ENCODE measurements around the gene CCSAP. TPM values are rescaled to one million over a fixed set of nuclear protein-coding genes. Genes with fewer than 3 reads are reported as not detected.
"Not testable (repeated sequence)": the region's sequence is repeated elsewhere in the genome, so short reads cannot be mapped to it uniquely, and the experiment has no call there.

The CCSAP gene, protein sequence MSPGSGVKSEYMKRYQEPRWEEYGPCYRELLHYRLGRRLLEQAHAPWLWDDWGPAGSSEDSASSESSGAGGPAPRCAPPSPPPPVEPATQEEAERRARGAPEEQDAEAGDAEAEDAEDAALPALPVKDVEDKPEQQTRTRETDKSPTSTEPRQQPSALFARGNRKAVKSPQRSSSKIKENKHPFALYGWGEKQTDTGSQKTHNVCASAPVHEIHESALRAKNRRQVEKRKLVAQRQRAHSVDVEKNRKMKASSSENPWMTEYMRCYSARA
- 10 to 100 TPM; 10.5 to 10.8 TPM for total RNA-seq

DNA sequence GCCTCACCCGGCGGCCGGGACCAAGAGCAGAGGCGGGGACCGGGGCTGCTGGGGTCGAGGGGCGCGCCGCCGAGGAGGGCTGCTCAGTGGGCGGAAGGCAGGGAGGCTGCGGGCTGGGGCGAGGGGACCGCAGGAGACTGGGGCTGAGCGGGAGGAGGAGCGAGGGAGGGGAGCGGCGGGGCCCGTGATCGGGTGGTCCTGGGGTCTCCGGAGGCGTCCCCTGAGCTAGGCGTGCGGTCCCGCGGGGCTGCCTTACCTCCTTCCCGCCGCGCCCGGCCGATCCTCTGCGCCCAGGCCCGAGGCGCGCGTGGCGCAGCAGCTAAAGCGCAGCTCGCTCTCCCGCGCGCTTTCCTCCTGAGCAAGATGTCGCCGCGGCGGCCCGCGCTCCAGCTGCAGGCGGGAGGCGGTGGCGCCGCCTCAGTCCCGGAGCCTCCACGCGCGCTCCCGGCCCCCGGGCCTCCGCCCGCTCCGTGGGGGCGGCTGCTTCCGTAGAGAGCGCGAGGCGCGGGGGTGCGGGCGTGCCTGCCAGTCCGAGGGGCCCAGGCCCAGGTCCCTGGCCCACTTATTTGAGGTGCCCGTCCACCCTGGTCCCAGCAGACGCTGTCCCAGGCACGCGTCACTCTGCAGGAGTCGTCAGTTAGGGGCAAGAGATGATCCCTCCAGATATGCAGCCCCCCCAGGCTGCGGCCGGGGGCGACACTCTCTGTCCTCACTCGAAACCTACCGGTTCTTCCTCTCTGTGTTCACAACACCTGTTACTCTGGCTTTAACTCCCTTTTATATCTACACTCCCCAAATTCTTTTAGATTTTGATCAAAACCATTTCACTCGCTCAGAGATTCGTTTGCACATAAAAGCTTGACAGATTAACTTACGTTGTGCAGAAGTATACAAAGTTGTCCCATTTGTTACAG is at the start of gene CCSAP:
TSS of gene CCSAP (minus strand) at position 392 of the 914 bp plus-strand sequence. CDS start 582 bp downstream, outside the sequence.
- peak within 1 kb of the TSS; percentile 89 for H3K27ac Mint-ChIP-seq
- DNase-seq = peak; percentile 81
- no peaks in the 10 kb centered on the region for H3K9me3 Mint-ChIP-seq
- ATAC-seq (ENCODE audit: low read depth) = peak; percentile 74
- peak within 1 kb of the TSS; percentile 93 for H3K4me3 Mint-ChIP-seq
- H3K27me3 Mint-ChIP-seq = peaks cover 10% of the 10 kb centered on the region
- POLR2A ChIA-PET = interaction anchor here (0.6 to 1.6 kb wide), 3 partner anchors 68 to 214 kb away, joined by 3 to 8 read pairs (median 4); no protein-coding TSS in a partner anchor
- H3K4me1 Mint-ChIP-seq = peaks cover 29% of the 10 kb centered on the region
- H3K36me3 Mint-ChIP-seq = peaks cover 17% of the 10 kb centered on the region

DNA sequence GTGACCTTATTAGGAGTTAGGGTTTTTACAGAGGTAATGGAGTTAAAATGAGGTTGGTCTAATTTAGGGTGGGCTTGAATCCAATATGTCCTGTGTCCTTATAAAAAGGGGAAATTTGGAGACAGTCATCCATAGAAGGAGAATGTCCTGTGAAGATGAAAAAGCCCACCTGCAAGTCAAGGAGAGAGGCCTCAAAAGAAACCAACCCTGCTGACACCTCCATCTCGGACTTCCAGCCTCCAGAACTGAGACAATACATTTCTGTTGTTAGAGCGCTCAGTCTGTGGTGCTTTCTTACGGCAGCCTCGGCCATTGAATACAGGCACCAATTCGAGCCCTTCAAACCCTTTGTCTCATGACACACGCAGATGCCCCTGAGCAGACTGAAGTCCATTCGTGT is 47.3 kb upstream of the CCSAP start:
- Mint-ChIP-seq H3K27ac (no peak overlapping the region), H3K36me3 (no peaks in the 10 kb centered on the region), H3K27me3 (peaks cover 34% of the 10 kb centered on the region), H3K4me3 (no peak overlapping the region), H3K4me1 (no peaks in the 10 kb centered on the region), H3K9me3 (no peaks in the 10 kb centered on the region)
- POLR2A ChIA-PET = no interaction called here
- ATAC-seq (ENCODE audit: low read depth) (no peak), DNase-seq (no peak)

DNA sequence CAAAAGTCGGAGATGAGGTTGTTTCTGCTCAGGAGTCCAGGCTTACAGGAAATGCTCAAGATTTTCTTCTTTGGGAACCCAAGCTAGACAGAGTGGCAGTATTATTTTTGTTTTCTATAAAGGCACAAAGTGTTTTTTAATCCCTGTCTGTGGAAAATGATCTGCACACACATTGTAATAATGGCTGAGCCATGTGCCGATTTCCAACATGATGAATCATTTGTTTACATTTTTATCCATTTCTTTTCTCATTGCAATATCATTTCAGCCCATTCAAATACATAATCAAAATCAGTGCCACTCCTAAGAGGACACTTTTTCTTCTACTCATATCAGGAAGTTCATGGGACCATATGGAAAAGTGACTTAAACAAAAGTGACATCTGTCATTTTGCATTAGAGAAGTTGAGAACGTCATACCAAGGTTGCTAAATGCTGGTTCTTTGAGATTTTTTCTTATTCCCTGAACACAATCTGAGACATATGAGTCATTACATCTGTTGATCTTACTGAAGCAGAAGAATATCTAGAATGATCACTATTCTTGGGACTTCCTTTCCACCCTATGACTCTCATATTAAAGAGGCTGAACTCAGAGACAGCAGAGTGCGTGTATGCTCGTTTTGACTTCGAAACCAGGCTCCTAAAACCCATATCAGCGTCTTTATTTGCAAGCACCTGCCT is 46.2 kb upstream of the CCSAP start:
- H3K4me3 Mint-ChIP-seq = no peak overlapping the region
- no peak for ATAC-seq (ENCODE audit: low read depth)
- DNase-seq = no peak
- no peak overlapping the region for H3K27ac Mint-ChIP-seq
- H3K27me3 Mint-ChIP-seq = peaks cover 33% of the 10 kb centered on the region
- no peaks in the 10 kb centered on the region for H3K9me3 Mint-ChIP-seq
- H3K4me1 Mint-ChIP-seq = no peaks in the 10 kb centered on the region
- POLR2A ChIA-PET = no interaction called here
- no peaks in the 10 kb centered on the region for H3K36me3 Mint-ChIP-seq

DNA sequence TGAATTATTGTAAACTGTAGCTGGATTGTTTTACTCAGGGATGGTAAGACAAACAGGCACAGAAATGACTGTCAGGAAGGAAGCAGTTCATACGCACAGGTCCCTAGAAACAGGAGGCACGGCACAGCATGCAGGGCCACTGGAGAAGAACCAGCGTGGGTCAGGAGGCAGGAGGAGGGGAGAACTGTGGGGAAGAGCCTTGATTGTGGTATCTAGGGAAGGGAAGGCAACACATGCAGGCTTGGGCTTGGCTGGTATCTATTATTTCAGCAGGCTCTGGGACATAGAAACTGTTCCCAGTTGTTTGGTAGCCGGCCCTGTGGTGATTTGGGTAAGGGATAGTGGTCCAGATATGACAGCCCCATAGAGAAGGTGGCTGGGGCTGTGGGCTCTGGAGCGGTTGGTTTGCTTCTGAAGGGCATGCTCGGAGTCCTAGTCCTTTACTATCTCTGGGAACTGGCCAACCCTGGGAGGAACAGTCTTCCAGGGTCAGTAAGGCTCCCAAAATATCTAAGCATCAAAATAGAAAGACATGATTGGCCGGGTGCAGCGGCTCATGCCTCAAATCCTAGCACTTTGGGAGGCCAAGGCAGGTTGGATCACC is 43.1 kb upstream of the CCSAP start:
- Mint-ChIP-seq H3K4me1 (no peaks in the 10 kb centered on the region), H3K36me3 (no peaks in the 10 kb centered on the region), H3K27ac (no peak overlapping the region), H3K4me3 (no peak overlapping the region), H3K9me3 (no peaks in the 10 kb centered on the region), H3K27me3 (peaks cover 26% of the 10 kb centered on the region)
- POLR2A ChIA-PET = no interaction called here
- ATAC-seq (ENCODE audit: low read depth) (no peak), DNase-seq (no peak)

DNA sequence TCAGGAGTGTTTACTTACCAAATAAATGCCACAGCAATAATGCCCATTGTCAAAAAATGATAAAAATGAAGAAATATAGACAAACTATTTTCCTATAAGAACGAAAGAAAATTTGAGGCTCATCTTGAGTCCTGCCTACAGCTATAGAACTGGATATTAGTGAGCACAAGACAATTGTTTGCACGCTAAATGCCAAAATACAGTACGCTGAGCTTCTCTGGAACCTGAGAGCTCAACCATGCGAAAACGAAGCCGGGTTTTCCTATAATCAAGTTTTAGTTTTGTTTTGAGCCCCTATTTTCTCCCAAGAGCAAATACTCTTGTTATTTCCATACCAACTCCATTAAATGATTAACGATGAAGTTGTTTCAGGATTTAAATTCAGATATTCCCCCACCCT is 42.0 kb upstream of the CCSAP start:
- no peaks in the 10 kb centered on the region for H3K9me3 Mint-ChIP-seq
- POLR2A ChIA-PET = no interaction called here
- peaks cover 29% of the 10 kb centered on the region for H3K27me3 Mint-ChIP-seq
- no peak overlapping the region for H3K27ac Mint-ChIP-seq
- ATAC-seq (ENCODE audit: low read depth) (no peak), DNase-seq (no peak)
- H3K36me3 Mint-ChIP-seq = no peaks in the 10 kb centered on the region
- H3K4me1 Mint-ChIP-seq = no peaks in the 10 kb centered on the region
- no peak overlapping the region for H3K4me3 Mint-ChIP-seq

DNA sequence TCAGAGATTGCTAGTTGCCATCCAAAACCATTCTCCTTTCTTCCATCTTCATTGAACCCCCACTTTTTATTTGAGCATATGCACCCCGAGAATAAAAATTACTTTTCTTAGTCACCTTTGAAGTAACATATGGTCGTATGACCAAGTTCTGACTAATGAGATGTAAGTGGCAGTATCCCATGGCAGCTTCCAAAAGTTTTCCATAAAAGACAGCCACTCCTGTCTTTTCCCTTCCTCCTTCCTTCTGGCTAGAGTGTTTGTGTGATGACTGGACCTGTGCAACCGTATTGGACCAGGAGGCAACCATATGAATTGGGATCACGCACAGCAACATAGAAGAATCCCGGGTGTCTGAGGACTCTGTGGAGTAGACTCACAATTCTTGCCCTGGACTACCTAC is 41.1 kb upstream of the CCSAP start:
- H3K27me3 Mint-ChIP-seq = peaks cover 28% of the 10 kb centered on the region
- H3K36me3 Mint-ChIP-seq = no peaks in the 10 kb centered on the region
- ATAC-seq (ENCODE audit: low read depth) (no peak), DNase-seq (no peak)
- no peak overlapping the region for H3K4me3 Mint-ChIP-seq
- no peak overlapping the region for H3K27ac Mint-ChIP-seq
- H3K9me3 Mint-ChIP-seq = no peaks in the 10 kb centered on the region
- POLR2A ChIA-PET = no interaction called here
- no peaks in the 10 kb centered on the region for H3K4me1 Mint-ChIP-seq

DNA sequence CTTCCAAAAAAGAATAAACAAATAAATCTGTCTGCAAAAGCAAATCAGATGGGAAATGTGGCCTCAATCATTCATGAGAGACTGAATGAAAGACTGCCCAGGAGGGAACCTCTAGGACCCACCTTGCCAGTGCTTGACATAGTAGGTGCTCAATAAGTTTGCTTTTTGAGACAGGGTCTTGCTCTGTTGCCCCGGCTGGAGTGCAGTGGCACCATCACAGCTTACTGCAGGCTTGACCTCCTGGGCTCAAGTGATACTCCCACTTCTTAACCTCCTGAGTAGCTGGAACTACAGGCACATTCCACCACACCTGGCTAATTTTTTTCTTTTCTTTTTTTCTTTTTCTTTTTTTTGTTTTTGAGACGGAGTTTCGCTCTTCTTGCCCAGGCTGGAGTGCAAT is 40.3 kb upstream of the CCSAP start:
- no peak for DNase-seq
- Mint-ChIP-seq H3K36me3 (no peaks in the 10 kb centered on the region), H3K27ac (no peak overlapping the region), H3K4me3 (no peak overlapping the region), H3K9me3 (no peaks in the 10 kb centered on the region), H3K27me3 (peaks cover 26% of the 10 kb centered on the region), H3K4me1 (no peaks in the 10 kb centered on the region)
- ATAC-seq (ENCODE audit: low read depth) = no peak
- POLR2A ChIA-PET = no interaction called here

DNA sequence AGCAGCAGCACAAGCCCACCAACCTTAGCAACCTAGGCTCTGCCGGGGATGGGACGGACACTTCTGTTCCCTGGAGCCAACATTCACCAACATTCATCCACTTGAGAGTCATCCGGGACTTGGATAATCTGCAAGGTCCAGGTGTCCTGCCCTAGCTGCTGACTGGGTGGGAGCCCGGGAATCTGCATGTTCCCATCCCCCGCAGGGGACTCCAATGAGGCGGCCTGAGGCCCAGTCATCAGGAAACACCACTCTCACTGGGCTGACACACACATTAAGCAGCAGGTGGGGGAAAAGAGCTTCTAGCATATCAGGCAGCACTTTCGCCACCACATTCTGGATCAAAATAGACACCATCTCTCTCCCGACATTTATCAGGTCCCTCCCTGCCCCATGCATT is 38.4 kb upstream of the CCSAP start:
- ATAC-seq (ENCODE audit: low read depth) (no peak), DNase-seq (no peak)
- Mint-ChIP-seq H3K36me3 (no peaks in the 10 kb centered on the region), H3K9me3 (no peaks in the 10 kb centered on the region), H3K27me3 (peaks cover 21% of the 10 kb centered on the region), H3K27ac (no peak overlapping the region), H3K4me1 (no peaks in the 10 kb centered on the region), H3K4me3 (no peak overlapping the region)
- POLR2A ChIA-PET = no interaction called here

DNA sequence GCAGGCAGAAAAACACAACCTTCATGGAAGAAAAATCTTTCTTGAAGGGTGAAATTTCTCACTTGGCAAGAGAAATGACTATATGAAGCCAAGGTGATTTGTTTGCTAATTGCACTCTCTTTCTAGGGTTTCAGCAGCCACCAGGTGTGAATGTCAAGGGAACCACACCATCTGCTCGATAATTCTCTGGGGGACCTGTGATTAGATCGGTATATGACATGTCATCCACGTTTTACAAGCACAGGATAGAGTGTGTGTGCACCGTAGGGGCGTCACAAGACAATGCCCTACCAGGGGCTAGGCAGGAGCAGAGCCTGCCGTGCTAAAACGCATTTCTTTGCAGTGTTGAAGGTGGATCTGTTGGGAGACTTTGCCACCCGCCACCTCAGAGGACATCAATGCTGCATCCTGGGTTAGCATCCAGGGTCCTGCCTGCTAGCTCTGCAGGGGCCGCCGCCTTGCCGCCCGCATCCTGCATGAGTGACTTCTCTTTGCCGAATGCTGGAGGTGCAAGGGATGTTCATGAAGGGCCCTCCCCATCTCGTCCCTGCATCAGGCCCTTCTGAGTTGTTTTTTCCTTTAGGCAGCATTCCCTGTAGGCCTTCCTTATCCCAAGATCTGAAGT is 37.8 kb upstream of the CCSAP start:
- Mint-ChIP-seq H3K27ac (no peak overlapping the region), H3K9me3 (no peaks in the 10 kb centered on the region), H3K4me1 (no peaks in the 10 kb centered on the region), H3K27me3 (peaks cover 15% of the 10 kb centered on the region), H3K4me3 (no peak overlapping the region), H3K36me3 (no peaks in the 10 kb centered on the region)
- DNase-seq = no peak
- POLR2A ChIA-PET = no interaction called here
- no peak for ATAC-seq (ENCODE audit: low read depth)

DNA sequence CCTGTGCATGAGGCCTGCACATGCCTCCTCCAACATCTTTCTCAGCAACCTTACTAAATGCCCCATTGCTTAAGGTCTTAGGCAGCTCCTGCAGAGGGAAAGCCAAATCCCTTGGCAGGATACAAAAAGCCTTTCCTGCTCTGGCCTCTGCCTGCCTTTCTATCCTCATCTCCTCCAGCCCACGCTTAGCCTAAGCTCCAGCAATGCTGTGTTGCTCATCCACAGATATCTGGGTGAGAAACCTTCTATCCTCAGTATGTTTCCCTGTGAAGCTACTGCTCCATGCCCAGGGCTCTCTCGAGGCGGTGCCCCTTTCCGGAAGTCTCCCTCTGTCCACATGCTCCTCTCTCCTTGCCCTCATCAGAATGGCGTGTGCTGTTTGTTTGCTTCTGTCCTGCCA is 37.0 kb upstream of the CCSAP start:
- H3K9me3 Mint-ChIP-seq = no peaks in the 10 kb centered on the region
- DNase-seq = no peak
- H3K4me3 Mint-ChIP-seq = no peak overlapping the region
- H3K36me3 Mint-ChIP-seq = no peaks in the 10 kb centered on the region
- H3K27me3 Mint-ChIP-seq = peaks cover 11% of the 10 kb centered on the region
- POLR2A ChIA-PET = no interaction called here
- no peak for ATAC-seq (ENCODE audit: low read depth)
- no peaks in the 10 kb centered on the region for H3K4me1 Mint-ChIP-seq
- H3K27ac Mint-ChIP-seq = no peak overlapping the region

DNA sequence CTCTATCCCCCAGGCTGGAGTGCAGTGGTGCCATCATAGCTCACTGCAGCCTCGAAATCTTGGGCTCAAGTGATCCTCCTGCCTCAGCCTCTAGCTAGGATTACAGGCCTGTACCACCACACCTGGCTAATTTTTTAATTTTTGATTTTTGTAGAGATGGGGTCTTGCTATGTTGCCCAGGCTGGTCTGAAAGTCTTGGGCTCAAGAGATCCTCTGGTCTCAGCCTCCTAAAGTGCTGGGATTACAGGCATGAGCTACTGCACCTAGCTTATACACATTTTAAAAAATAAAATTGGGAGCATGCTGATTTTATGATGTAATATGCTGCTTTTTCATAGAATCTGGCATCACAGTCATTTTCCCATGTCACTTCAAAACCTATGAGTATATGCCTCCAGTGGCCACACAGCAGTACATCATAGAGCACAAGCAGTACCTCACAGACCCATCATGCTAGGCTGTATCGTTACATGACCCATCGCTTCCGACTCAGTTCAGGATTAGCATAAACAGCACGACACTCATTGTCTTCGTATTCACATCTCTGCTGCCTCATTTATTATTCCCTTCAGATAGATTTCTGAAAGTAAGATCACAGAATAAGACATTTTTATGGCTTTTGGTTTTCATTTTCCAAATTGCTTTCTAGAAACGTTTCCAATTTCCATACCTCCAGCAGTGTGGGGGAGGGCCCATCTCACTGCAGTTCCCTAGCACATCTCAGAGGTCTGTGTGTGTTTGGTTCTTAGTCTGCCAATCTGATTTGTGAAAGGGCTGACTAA is 35.9 kb upstream of the CCSAP start:
- Mint-ChIP-seq H3K9me3 (no peaks in the 10 kb centered on the region), H3K4me1 (no peaks in the 10 kb centered on the region), H3K27me3 (peaks cover 5% of the 10 kb centered on the region), H3K4me3 (no peak overlapping the region), H3K36me3 (no peaks in the 10 kb centered on the region), H3K27ac (no peak overlapping the region)
- POLR2A ChIA-PET = no interaction called here
- no peak for ATAC-seq (ENCODE audit: low read depth)
- DNase-seq = no peak

DNA sequence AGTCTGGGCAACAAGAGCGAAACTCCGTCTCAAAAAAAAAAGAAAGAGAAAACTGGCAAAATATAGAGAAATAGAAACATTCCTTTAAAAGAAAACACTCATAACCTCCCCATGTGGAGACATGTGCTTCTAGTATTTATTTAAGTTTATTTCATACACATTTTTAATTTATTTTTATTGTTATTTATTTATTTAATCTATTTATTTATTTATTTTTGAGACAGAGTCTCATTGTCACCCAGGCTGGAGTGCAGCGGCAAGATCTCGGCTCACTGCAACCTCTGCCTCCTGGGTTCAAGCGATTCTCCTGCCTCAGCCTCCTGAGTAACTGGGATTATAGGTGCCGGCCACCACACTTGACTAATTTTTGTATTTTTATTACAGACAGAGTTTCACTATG is 35.2 kb upstream of the CCSAP start:
- H3K4me3 Mint-ChIP-seq; POLR2A ChIA-PET; H3K27ac Mint-ChIP-seq; H3K9me3 Mint-ChIP-seq; H3K4me1 Mint-ChIP-seq; H3K36me3 Mint-ChIP-seq; ATAC-seq (ENCODE audit: low read depth); DNase-seq: not testable (repeated sequence)
- H3K27me3 Mint-ChIP-seq = peaks cover 10% of the 10 kb centered on the region
